Measurements from ENCODE around the gene SYNE1.

The SYNE1 gene

DNA sequence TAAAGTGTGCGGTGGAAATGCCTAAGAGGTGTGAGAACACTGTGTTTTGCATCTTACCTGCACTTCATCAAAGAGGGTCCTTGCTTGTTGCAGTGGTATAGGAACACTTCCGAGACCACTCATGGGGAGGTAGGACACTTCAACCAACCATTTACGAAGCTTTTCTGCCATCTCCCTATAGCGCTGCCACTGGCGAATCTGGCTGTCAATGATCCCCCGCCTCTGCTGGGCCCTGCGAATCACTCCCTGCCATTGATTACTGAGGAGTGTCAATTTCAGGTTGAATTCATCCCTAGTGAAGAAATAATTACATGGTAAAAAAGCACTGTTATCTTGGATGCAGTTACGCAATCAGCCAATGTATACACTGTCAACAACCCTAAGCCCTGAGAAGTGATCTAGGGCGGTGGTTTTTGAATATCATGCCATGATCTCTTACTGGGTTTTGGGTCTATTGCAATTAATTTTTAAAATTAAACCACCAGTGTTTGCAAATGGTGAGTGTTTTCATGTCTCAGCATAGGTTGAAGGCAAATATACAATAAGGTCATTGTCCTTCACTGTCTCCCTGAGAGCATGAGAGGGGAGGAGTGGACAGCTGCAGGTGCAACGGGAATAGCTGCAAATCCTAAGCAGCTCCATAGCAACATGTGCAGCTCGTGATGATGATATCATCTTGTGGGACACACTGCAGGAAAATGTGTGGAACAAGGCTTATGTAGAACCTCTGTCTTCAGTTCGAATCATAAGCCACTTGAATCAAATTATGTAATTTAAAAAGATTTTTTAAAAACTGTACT lies 429.0 kb downstream of the SYNE1 start:
- peaks cover 53% of the 10 kb centered on the region for H3K36me3 Mint-ChIP-seq
- ATAC-seq, result no peak
- H3K27ac Mint-ChIP-seq, result no peak overlapping the region

DNA sequence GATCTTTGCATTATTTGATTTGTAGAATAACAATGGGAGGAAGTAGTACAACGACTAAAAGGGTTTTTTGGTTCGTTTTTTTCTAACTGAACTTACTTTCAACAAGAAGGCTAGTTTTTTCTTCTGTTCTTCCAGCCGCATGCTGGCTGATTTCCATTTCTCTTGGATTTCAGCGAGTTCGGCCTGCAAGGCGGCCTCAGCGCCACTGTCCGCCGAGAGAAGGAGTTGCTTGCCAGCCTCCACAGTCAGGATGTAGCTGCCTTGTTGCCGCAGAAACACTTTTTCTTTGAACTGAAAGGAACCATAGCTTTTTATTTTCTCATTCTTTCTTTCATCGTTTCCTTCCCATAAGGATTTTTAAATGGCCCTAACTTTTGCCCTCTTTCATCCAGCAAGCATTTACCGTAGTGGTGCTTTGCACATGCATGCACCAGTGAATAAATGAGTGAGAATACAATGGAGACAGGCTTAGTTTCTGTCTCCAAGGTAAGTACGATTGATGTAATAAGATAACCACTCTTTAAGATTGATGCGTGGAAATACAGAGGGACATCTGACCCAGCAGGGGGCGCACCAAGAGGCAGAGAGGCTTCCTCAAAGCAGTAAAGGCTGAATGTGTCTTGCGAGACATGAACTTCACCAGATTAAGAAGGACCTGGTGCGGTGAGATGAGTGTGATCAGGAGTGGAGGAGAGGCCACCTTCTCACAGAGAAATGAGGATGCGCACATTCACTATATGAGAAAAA lies 430.9 kb downstream of the SYNE1 start:
- ATAC-seq (no peak), DNase-seq (ENCODE audit: low spot score in 2 of 2) (no peak)
- Mint-ChIP-seq H3K4me1 (peaks cover 10% of the 10 kb centered on the region), H3K9me3 (no peaks in the 10 kb centered on the region), H3K4me3 (no peak overlapping the region), H3K27ac (peak overlapping the region; percentile 36), H3K36me3 (peaks cover 58% of the 10 kb centered on the region)

More for the DNA sequence above, 429.0 kb downstream of the SYNE1 start:
- no peak for DNase-seq (ENCODE audit: low spot score in 2 of 2)
- Mint-ChIP-seq H3K9me3 (no peaks in the 10 kb centered on the region), H3K4me3 (no peak overlapping the region), H3K4me1 (peaks cover 10% of the 10 kb centered on the region)

DNA sequence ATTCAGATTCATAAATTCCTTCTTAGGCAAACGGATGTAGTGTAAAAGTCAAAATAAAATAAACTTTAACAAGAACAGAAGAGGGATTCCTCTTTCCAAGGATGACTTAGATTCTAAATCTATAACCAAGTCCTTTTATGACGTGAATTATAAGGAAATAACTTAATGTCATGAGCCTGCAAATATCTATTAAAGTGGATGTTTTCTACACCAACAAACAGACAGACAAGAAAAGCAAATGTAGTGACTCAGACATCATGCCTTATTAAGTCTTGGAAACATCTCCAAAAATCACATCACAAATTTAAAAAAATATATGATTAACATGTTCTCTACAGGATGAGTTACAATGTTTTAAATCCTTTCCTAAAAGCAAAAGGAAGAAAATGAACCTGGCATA lies 432.6 kb downstream of the SYNE1 start:
- Mint-ChIP-seq H3K36me3 (peaks cover 65% of the 10 kb centered on the region), H3K9me3 (no peaks in the 10 kb centered on the region), H3K27ac (no peak overlapping the region), H3K4me1 (peaks cover 10% of the 10 kb centered on the region), H3K4me3 (no peak overlapping the region)
- no peak for DNase-seq (ENCODE audit: low spot score in 2 of 2)
- no peak for ATAC-seq

DNA sequence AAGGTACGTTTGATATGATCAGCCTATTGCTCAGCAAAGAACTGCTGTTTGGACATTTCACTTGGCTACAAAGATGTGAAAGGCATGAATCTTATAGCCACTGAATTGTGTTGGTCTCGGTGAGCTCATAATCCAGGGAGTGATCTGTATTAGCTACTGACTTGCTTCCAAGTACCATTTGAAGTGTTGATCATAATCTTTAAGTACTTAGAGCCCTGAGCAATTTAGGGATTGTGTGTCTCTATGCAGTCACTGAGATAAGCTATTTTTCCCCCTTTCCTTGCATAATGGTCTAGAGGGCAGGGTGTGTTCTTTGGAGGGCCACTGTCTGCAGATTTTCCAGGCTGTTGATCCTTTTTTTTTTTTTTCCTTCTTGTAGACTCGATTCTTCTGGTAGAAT lies 436.0 kb downstream of the SYNE1 start:
- peaks cover 46% of the 10 kb centered on the region for H3K36me3 Mint-ChIP-seq
- no peak overlapping the region for H3K27ac Mint-ChIP-seq
- DNase-seq (ENCODE audit: low spot score in 2 of 2) (no peak), ATAC-seq (no peak)
- no peaks in the 10 kb centered on the region for H3K9me3 Mint-ChIP-seq
- H3K4me3 Mint-ChIP-seq, result no peak overlapping the region
- no peaks in the 10 kb centered on the region for H3K4me1 Mint-ChIP-seq

DNA sequence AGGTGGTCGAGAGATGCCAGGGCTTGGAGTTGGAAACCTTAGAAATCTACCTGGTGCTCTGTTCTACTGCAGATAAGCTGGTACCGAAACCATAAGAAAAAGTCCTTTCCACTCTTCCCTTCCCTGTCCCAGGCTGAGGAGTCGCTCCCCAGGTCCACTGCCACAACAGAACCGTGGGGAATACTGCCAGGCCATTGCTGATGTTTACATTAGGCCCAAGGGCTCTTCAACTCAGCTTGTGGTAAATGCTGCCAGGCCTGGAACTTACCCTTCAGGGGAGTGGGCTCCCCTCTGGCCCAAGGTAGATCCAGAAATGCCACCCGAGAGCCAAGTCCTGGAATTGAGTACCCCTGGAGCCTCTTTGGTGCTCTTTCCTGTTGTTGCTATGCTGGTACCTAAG lies 441.3 kb downstream of the SYNE1 start:
- peaks cover 10% of the 10 kb centered on the region for H3K36me3 Mint-ChIP-seq
- DNase-seq (ENCODE audit: low spot score in 2 of 2) (no peak), ATAC-seq (no peak)
- no peak overlapping the region for H3K27ac Mint-ChIP-seq
- H3K4me1 Mint-ChIP-seq, result peaks cover under 1% of the 10 kb centered on the region
- peaks cover 13% of the 10 kb centered on the region for H3K9me3 Mint-ChIP-seq
- no peak overlapping the region for H3K4me3 Mint-ChIP-seq

DNA sequence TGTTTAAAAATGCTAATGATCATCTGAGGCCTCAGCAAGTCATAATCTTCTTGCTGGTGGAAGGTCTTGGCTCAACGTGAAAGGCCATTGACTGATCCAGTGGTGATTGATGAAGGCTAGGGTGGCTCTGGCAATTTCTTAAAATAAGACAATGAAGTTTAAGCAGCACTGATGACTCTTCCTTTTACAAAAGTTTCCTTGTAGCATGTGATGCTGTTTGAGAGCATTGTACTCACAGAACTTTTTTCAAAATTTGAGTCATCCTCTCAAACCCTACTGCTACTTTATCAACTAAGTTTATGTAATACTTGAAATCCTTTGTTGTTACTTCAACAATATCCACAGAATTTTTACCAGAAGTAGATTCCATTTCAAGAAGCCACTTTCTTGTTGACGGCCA lies 447.4 kb downstream of the SYNE1 start:
- peak overlapping the region; percentile 0 for H3K27ac Mint-ChIP-seq
- H3K4me3 Mint-ChIP-seq, result no peak overlapping the region
- ATAC-seq (peak; percentile 61), DNase-seq (ENCODE audit: low spot score in 2 of 2) (no peak)
- H3K9me3 Mint-ChIP-seq, result peaks cover 13% of the 10 kb centered on the region
- peaks cover 49% of the 10 kb centered on the region for H3K4me1 Mint-ChIP-seq
- H3K36me3 Mint-ChIP-seq, result no peaks in the 10 kb centered on the region

DNA sequence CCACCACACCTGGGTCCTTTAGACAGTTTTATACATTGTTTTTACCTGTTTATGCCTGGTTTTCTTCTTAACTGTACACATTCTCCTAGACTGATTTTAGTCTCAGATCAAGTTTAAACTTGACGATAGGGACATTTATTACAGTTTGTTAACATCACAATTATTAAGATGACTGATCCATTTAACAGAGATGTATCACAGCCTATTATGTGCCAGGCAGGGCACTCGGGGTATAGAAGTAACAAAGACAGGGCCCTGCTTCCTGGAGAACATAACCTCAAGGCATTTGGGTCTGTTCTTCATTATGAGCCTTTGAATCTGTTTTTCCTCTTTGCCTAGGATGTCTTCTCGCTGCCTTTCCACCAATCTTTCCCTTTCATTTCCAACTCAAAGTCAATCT lies 449.2 kb downstream of the SYNE1 start:
- ATAC-seq (no peak), DNase-seq (ENCODE audit: low spot score in 2 of 2) (no peak)
- Mint-ChIP-seq H3K4me3 (no peak overlapping the region), H3K4me1 (peaks cover 54% of the 10 kb centered on the region), H3K27ac (peak overlapping the region; percentile 93), H3K9me3 (peaks cover 6% of the 10 kb centered on the region), H3K36me3 (no peaks in the 10 kb centered on the region)

DNA sequence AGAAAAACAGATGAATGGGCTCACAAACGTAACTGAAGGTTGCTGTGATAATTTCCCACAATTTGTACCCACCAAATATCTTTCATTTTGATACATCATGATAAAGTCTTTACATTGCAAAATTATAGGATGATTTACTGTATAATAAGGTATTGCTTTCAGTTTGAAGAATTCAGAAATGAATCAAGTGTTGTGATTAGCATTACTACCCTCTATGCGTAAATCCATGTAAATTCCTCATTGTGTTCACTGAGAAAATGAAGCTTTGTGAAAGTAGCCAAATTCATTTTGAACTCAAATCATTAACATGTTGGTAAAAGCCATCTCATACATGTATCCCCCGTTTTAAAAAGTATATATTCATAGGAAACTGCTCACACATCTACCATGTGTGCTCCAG lies 450.3 kb downstream of the SYNE1 start:
- ATAC-seq, result peak; percentile 54
- no peak for DNase-seq (ENCODE audit: low spot score in 2 of 2)
- Mint-ChIP-seq H3K36me3 (no peaks in the 10 kb centered on the region), H3K4me3 (peak overlapping the region; percentile 72), H3K4me1 (peaks cover 66% of the 10 kb centered on the region), H3K9me3 (peaks cover under 1% of the 10 kb centered on the region), H3K27ac (peak overlapping the region; percentile 93)

DNA sequence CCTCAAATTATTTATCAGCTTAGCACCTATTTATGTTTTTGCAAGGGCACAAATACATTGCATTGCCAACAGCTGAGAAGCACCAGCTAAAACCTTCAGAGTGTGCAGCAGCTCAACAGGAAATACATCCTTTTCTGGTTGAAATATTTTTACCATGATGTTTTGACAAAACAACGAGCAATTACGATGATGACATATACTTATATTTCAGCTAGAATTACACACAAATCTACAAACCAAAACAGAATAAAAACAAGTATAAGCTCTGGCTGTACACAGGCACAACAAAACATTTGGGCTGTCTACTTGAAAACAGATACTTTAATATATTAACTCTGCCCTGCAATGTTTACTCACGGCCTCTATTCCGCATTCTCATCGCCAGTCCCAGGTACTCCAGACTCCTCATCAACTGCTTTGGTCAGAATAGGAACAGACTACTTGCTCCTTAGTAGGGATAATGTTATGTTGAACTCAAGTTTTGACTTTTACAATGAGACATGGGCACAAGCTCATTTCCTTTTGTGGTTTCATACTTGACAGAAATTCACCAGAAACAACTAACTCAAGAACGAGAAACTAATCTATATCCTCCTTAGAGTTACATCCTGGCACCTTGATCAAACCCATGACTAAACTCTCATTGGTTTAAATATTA lies 452.1 kb downstream of the SYNE1 start:
- peak in 1 of 2 donors; percentile 63 for DNase-seq (ENCODE audit: low spot score in 2 of 2)
- peak; percentile 82 for ATAC-seq
- H3K4me1 Mint-ChIP-seq, result peaks cover 73% of the 10 kb centered on the region
- no peaks in the 10 kb centered on the region for H3K9me3 Mint-ChIP-seq
- H3K36me3 Mint-ChIP-seq, result peaks cover 11% of the 10 kb centered on the region
- H3K4me3 Mint-ChIP-seq, result peak overlapping the region; percentile 72
- peak overlapping the region; percentile 93 for H3K27ac Mint-ChIP-seq

DNA sequence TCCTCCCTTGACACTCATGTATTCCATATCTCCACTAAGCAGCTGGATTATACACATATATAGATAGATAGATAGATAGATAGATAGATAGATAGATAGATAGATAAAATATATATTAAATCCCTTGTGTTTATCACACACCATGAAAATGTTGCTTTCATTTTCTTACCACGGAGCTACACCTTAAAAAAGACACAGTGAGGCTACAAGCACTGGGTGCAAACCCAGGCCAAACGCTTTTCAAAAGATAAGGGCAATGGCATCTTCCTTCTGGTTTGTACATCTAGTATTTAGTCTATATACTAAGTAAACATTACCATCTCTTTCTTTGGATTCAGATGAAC lies 452.6 kb downstream of the SYNE1 start:
- Mint-ChIP-seq H3K4me1 (peaks cover 70% of the 10 kb centered on the region), H3K4me3 (peak overlapping the region; percentile 72), H3K27ac (peak overlapping the region; percentile 93), H3K36me3 (peaks cover 16% of the 10 kb centered on the region), H3K9me3 (no peaks in the 10 kb centered on the region)
- DNase-seq (ENCODE audit: low spot score in 2 of 2) (no peak), ATAC-seq (peak; percentile 48)

DNA sequence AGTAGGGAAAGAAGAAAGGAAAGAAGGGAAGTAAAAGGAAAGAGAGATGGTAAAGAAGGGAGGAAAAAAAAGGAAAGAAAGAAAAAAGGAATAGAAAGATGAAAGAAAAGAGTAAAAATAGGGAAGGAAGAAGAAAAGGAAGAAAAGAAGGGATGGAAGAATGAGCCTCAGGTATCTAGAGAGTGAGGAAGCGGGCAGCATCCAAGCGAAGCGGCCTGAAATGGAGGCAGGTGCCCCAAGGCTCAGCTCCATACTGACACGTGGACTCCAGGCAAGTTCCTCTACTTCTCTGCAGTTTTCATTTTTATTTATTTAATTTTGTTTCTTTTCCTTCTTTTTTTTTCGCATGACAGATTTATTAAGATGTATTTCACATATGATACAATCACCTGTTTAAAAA lies 456.6 kb downstream of the SYNE1 start:
- peaks cover 53% of the 10 kb centered on the region for H3K36me3 Mint-ChIP-seq
- H3K4me1 Mint-ChIP-seq, result peaks cover 43% of the 10 kb centered on the region
- peak overlapping the region; percentile 61 for H3K27ac Mint-ChIP-seq
- no peak overlapping the region for H3K4me3 Mint-ChIP-seq
- no peak for ATAC-seq
- no peak for DNase-seq (ENCODE audit: low spot score in 2 of 2)
- H3K9me3 Mint-ChIP-seq, result no peaks in the 10 kb centered on the region

DNA sequence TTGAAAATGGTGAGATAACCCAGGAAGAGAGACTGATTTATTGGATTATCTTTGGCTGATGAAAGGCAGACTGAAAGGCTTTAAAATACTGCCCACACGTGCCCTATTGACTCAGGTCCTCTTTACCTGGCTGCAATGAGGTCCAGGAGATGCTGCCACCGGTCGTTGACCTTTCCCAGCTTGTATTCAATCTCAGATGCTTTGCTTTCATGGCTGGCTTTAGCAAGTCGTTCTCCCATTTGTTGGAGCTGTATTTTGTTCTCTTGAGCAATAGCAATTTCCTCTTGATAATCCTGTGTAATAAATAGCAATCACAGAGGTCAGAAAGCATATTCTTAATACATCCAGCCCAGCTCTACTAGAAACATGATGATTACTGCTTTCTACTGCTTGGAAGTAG lies 460.9 kb downstream of the SYNE1 start:
- no peak for DNase-seq (ENCODE audit: low spot score in 2 of 2)
- Mint-ChIP-seq H3K4me3 (no peak overlapping the region), H3K9me3 (no peaks in the 10 kb centered on the region), H3K27ac (peak overlapping the region; percentile 40), H3K36me3 (peaks cover 83% of the 10 kb centered on the region), H3K4me1 (peaks cover 32% of the 10 kb centered on the region)
- ATAC-seq, result no peak

DNA sequence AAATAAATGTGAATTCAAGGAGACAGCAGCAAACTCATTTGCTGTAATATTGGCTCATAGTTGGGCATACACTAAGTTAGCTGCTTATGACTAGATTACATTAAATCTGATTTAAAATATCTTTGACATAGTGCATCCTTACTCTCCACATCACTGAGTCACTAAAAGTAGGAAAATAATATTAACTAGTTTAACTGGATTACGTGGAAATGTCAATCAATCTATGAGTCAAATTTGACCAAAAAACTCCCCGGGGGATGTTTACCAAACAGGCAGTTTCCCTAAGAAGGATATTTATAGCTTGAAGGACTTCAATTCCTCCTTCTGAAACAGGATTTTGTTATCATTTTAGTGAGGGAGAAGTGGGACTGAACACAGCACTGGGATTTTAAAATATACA lies 463.2 kb downstream of the SYNE1 start:
- Mint-ChIP-seq H3K36me3 (peaks cover 65% of the 10 kb centered on the region), H3K27ac (peak overlapping the region; percentile 63), H3K4me1 (peaks cover 32% of the 10 kb centered on the region), H3K9me3 (no peaks in the 10 kb centered on the region), H3K4me3 (no peak overlapping the region)
- DNase-seq (ENCODE audit: low spot score in 2 of 2) (no peak), ATAC-seq (no peak)

DNA sequence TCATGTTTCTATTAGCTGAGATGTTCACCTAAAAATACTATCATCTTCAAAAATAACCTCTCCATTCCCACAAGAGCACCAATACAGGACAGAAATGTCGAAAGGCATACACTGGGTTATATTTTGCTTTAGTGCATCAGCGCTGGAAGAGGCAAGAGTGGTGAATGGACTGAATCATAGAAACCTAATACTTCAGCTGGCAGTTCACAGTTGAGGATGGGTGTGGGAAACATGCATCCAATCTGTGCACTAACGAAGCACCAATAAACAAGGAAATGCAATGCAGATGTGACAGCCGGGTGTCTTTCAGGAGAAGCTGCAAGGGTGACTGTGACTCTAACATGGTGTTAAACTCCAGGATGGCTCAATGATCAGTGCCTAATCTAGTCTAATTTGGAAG lies 463.8 kb downstream of the SYNE1 start:
- DNase-seq (ENCODE audit: low spot score in 2 of 2), result no peak
- H3K4me1 Mint-ChIP-seq, result peaks cover 34% of the 10 kb centered on the region
- no peaks in the 10 kb centered on the region for H3K9me3 Mint-ChIP-seq
- no peak overlapping the region for H3K27ac Mint-ChIP-seq
- no peak overlapping the region for H3K4me3 Mint-ChIP-seq
- H3K36me3 Mint-ChIP-seq, result peaks cover 62% of the 10 kb centered on the region
- no peak for ATAC-seq

DNA sequence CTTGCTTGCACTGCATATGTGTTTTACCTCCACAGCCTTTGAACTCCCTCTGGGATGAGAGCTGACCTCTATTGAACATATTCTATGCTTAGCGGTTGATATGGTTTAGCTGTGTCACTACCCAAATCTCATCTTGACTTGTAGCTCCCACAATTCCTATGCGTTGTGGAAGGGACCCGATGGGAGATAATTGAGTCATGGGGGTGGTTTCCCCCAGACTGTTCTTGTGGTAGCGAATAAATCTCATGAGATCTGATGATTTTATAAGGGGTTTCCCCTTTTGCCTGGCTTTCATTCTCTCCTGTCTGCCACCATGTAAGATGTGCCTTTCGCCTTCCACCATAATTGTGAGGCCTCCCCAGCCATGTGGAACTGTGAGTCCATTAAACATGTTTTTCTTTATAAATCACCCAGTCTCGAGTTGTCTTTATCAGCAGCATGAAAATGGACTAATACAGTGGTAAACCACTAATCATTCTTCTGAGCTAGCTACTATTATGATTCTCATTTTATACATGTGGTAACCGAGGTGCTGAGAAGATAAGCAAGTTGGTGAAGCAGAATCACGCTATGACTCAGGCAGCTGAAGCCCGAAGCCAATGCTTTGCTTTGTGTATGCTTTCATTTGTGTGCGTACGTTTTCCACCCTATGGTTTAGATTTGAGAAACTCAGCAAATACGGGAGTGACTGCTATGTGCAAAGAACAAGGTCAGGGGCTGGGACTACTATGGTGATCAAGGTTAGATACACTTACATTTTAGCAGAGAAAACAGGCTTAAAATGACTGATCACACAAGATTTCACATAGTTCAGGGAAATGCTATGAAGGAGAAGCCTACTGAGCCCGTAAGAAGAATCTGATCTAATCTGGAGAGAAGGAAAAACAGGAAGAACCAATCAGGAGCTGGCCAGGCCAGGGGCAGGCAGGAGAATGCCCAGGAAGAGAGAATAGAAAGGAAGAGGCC lies 466.2 kb downstream of the SYNE1 start:
- Mint-ChIP-seq H3K4me1 (peaks cover 38% of the 10 kb centered on the region), H3K4me3 (peak overlapping the region; percentile 72), H3K27ac (peak overlapping the region; percentile 97), H3K36me3 (peaks cover 55% of the 10 kb centered on the region), H3K9me3 (no peaks in the 10 kb centered on the region)
- DNase-seq (ENCODE audit: low spot score in 2 of 2) (peak; percentile 26 to 81), ATAC-seq (peak; percentile 95)

Measured in stimulated activated effector memory CD8-positive, alpha-beta T cell treated with anti-CD3 and anti-CD28 coated beads, Interleukin-12 subunit alpha, Interleukin-12 subunit beta, amount 100 ng/mL, for 72 hours (primary cell).